ENCODE data around the gene KHDC1L. TPM values are rescaled to one million over a fixed set of nuclear protein-coding genes. Genes with fewer than 3 reads are reported as not detected.

The KHDC1L gene
- 1.0 TPM for total RNA-seq

GRCh38 chr6:73225396-73225795 is at the start of gene KHDC1L:
Gene KHDC1L (minus strand): TSS chr6:73225496. CDS start chr6:73225408, 88 bp downstream.

DNA sequence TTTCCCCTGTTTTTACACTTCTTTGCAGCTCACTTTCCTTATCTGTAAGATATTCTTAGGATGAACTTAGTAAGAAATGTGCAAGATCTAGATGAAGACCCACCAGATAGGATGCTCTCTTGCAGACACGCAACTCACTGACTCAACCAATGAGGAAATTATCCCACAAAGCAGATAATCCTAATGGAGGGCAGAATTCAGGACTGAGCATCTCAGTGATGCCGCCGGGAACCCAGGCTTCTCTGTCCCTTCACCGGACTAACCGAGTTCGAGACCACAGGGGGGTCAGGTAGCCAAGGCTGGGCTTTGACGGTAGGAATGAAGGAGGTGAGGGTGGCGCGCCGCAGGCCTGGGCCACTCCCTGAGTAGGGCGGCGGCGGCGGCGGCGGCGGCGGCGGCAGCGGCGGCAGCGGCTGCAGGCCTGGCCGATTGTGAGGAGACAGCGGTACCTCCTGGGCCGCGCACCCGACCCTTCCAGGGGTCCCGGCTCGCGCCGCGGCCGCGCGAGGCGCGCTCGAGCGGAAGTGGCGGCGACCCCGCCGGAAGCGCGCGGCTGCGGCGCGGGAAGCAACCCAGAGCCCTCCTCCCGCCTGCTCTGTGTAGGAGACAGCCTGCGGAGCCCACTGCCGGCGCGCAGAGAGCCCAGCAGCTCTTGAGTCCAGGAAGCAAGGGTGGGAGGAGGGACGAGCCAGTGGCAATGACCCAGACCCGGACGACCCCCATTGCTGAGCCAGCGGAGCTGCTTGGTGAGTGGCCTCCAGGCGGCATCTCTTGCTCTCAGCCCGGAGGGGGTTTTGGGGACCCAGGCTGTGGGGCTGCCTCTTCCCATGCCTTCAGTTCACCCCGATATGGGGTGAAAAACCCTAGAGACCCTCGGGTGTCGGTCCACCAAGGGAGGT is 37.6 kb upstream of the KHDC1L start, which contains the start of gene KHDC1:
Gene KHDC1 (minus strand): TSS at position 526 of the 899 bp plus-strand sequence. CDS start 20,679 bp downstream, outside the sequence.

Other genes with a start within 250 kb of the KHDC1L start
- gene KHDC1, start 37.7 kb upstream of the KHDC1L start, total RNA-seq, result 5.5 TPM
- not detected for gene DPPA5, start 128.8 kb upstream of the KHDC1L start, total RNA-seq
- gene KHDC3L, start 137.2 kb upstream of the KHDC1L start, total RNA-seq, result not detected
- not detected for gene OOEP, start 144.4 kb upstream of the KHDC1L start, total RNA-seq
- 0.27 TPM for gene DDX43, start 169.3 kb upstream of the KHDC1L start, total RNA-seq
- gene CGAS, start 226.8 kb upstream of the KHDC1L start, total RNA-seq, result 3.7 TPM
- 39.6 TPM for gene MTO1, start 236.2 kb upstream of the KHDC1L start, total RNA-seq

Measured in camera-type eye (tissue), 1 donor.